Effector CD8-positive, alpha-beta T cell (primary cell): ENCODE data around the gene PDIK1L.
"Not testable (repeated sequence)": the region's sequence is repeated elsewhere in the genome, so short reads cannot be mapped to it uniquely, and the experiment has no call there.

ENCODE experiments used
- DNase-seq: peaks from one replicate; lab custom pipeline; 2025; lab: John Stamatoyannopoulos, UW

PDIK1L gene

DNA sequence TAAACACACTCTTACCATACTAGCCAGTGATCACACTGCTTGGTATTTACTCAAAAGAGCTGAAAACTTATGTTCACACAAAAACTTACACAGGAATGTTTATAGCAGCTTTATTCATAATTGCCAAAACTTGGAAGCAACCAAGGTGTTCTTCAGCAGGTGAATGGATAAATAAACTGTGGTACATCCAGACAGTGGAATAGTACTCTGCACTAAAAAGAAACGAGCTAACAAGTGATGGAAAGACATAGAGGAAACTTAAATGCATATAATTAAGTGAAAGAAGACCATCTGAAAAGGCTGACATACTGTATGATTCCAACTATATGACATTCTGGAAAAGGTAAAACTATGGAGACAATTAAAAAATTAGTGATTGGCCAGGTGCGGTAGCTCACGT is 20.7 kb upstream of the PDIK1L start:
- no peak for DNase-seq

- DNase-seq: no peak
Measured at GRCh38 chr1:26092422-26092821, 19.2 kb upstream of the PDIK1L start.

- not testable (repeated sequence) for DNase-seq
Measured at GRCh38 chr1:26093569-26093968, 18.1 kb upstream of the PDIK1L start.

DNA sequence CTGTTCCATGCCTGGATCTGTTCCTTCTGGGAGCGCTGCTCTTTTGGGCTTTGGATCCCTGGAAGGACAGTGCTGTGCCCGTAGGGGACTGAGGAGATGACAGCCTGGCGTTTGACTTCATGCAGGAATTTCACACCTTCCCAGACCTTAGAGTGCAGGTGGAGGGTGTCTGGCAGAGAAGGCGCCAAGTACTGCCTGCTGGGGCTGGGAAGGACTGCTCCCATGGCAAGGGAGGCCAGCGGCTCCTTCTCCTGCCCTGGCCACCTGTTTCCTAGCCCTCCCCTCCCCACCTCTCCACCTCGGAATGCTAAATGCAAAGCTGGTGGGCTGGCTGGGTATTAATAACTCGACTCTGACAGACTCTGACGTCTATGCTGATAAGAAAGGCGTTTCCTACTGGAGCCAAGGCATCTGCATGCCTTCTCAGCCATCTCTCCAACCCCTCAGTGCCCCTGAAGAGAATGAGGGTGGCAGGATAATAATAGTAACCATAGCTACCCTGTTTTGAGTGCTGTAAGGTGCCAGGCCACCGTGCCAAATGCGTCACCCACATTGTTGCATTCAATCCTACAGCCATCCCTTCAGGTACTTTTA is 17.5 kb upstream of the PDIK1L start:
- DNase-seq: no peak

DNA sequence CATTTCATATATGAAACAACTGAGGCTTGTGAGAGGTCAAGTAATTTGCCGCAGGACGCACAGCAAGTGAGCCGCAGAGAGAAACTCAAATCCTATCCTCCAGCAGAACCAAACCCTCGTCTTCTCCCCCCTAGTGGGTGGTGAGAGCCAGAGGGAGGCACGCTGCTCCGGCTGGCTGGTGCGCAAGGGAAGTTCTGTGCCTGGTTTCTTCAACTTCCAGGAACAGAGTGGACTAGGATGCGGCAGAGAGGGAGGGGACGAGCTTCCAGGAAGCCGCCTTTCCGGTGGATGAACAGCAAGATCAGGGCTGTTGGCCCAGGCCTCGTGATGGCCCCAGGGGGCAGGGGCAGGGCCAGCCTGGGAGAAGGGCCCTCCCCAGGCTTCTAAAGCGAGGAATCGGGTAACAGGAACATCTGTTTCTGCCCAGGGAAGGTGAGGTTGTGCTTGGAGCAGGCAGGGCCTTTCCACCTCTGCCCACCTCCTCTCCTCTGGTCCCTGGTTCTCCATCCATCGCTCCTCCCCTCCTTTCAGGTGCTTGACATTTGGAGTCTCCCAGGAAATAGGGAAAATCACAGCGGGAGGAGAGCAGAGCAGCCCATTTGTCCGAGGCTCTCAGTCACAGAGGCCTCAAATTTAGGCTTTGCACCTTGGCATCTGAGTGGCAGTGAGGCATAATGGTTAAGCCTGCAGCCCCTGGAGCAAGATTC is 16.8 kb upstream of the PDIK1L start:
- DNase-seq: no peak

- no peak for DNase-seq
Measured at GRCh38 chr1:26096471-26096870, 15.2 kb upstream of the PDIK1L start.

DNA sequence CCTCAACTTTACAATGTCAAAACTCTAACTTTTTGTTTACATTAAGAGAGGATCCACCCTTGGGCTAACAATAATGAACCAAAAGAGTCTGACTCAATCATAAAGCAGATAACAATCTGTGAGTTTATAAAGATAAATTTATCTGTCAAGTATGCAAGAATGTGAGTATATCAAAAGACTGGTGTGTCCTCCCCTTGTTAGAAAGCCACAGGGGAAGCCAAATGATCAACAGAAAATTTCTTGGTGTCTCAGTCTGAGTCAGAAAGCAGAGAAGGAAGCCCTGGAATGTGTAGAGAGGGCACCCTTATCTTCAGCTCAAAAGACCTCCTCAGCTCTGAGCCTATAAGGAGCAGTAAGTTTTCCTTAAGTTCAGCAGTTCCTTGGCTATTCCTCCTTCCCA is 13.9 kb upstream of the PDIK1L start:
- DNase-seq: no peak

- DNase-seq: no peak
Measured at GRCh38 chr1:26098602-26099001, 13.0 kb upstream of the PDIK1L start.

- no peak for DNase-seq
Measured at GRCh38 chr1:26099780-26100179, 11.8 kb upstream of the PDIK1L start.

- not testable (repeated sequence) for DNase-seq
Measured at GRCh38 chr1:26100204-26100603, 11.4 kb upstream of the PDIK1L start.

GRCh38 chr1:26102119-26102518 is 9.5 kb upstream of the PDIK1L start:
- DNase-seq: no peak

DNA sequence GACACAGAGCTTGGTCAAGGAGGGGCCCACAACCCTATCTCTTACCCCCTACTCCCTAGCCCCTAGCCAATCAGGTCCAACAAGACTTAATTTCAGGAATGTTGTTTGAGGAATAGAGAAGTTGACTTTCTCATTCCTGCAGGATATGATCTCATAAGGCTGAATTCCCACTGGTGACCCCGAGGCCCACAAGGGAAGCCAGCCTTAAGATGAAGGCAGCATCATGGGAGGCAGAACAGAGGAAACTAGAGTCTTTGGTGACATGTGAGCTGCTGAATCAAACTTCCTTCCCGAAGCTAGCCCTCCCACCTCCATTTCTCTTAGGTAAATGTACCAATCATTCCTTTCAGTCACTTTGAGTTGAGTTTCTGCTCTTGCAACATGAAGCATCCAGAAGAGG is 9.1 kb upstream of the PDIK1L start:
- DNase-seq: no peak

DNA sequence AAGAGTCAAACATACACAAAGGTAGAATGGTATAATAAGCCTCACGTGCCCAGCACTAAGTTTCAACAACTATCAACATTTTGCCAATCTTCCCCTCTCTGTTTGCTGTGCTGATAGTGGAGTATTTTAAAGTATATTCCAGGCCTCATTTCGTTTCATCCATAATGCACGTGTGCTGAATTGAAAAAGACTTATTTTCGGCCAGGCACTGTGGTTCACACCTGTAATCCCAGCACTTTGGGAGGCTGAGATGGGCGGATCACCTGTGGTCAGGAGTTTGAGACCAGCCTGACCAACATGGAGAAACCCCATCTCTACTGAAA is 6.4 kb upstream of the PDIK1L start:
- DNase-seq: not testable (repeated sequence)

DNA sequence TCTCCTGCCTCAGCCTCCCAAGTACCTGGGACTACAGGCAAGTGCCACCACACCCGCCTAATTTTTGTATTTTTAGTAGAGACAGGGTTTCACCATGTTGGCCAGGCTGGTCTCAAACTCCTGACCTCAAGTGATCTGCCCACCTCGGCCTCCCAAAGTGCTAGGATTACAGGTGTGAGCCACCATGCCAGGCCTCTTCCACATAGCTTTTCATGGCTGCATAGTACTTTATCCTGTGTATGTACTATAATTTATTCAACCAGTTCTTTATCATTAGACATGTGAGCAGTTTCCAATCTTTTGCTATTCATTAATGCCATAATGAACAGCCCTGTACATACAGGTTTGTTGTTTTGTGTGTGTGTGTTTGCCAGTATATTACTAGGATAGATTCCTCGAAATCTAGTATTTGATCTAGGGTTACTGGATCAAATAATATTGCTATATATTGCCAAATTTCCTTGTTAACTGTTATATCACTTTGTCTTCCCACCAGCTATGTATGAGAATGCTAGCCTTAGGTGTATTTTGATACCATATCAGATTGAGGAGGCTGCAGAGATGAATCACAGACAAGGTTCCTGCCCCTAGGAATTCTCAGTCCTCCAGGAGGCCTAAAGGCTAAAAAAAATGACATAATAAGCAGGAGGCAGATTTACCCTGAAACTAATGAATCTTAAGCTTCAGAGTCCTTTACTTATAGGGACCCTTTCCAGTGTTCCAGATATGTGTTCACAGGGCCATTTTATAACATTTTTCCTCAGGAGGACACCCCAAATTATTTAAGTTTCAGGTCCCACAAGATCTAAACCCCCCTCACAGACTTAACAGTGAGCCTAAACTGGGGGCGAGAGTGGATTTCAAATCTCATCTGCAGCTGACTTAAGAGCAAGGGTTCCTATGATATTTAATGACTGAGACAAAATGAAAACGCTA is 2.1 kb upstream of the PDIK1L start:
- DNase-seq: no peak

DNA sequence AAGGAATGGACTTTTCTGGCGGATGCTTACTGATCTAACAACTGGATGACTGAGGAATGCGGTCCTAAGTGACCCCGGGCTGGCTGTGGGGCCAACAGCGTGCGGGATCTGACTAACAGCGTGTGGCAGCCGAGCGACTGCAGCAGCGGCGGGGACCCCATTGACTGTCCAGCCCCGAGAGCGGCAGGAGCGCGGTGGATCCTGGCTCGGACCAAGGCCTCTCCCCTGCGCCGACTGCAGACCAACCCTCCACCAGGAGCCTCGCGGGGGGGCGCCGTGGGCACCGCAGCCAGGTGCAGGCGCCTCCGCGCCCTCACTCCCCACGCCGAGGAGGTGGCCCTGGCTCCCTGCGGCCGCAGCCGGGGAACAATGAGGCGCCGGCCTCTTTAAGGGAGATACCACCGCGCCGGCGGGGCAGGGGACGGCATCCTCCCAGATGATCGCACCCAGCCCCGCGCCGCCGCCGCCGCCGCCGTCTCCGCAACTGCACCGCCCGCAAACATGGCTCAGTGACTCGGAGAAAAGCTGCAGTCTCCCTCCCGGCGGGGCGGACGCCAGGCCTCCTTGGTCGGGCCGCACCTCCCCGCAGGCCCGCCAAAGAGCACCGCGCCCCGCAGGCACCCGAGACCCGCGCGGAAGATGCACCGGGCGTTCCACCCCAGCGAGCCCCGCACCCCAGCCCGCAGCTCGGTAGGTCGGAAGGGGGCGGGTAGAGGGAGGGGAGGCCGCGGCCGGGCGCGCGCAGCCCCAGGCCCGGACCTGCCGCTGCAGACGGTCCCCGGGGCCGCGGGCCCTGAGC is 694 bp upstream of the PDIK1L start:
- peak; percentile 63 for DNase-seq

DNA sequence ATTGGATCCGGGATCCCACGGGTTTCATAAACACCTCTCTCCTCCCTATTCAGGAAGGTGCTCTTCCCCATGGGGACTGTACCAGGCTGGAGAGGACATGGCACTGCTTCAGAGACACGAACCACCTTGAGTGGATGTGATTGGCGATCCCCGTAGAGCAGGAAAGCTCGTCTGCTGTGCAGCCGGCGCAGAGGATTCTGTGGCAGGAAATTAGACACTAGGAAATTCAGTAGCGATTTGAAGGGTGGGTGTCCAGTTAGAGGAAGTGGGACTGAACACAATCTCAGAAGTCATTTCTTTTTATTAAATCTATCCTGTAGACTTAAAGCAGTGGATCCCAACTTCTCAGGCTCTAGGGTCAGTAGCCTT is 767 bp downstream of the PDIK1L start:
- no peak for DNase-seq

- no peak for DNase-seq
Measured at GRCh38 chr1:26114165-26114927, 2.7 kb downstream of the PDIK1L start.

GRCh38 chr1:26119892-26120608 is 8.4 kb downstream of the PDIK1L start:
- DNase-seq: no peak

GRCh38 chr1:26121854-26122773 is 10.5 kb downstream of the PDIK1L start:
- no peak for DNase-seq
